Measurements from ENCODE around the gene ARHGAP18.

The ARHGAP18 gene

GRCh38 chr6:129608886-129609537, 101.0 kb downstream of the ARHGAP18 start:
- peaks cover 45% of the 10 kb centered on the region for H3K36me3 ChIP-seq (ENCODE audit: insufficient read depth, low read length)
- no peaks in the 10 kb centered on the region for H3K9me3 ChIP-seq (replicated peaks; ENCODE audit: low read length)
- H3K4me2 ChIP-seq (ENCODE audit: low read length), result no peak overlapping the region
- no peaks in the 10 kb centered on the region for H3K27me3 ChIP-seq (ENCODE audit: control insufficient read depth, insufficient read depth, low read length)
- H3K4me1 ChIP-seq (ENCODE audit: control insufficient read depth, insufficient read depth, low read length), result peaks cover 51% of the 10 kb centered on the region
- H3K4me3 ChIP-seq (ENCODE audit: low read length), result no peak overlapping the region
- no peak overlapping the region for H3K9ac ChIP-seq (ENCODE audit: low read depth, low read length)

- Histone ChIP-seq H3K4me2 (ENCODE audit: low read length) (peak overlapping the region; percentile 54), H3K36me3 (ENCODE audit: insufficient read depth, low read length) (peaks cover 54% of the 10 kb centered on the region), H3K4me3 (ENCODE audit: low read length) (peak overlapping the region; percentile 29), H3K4me1 (ENCODE audit: control insufficient read depth, insufficient read depth, low read length) (peaks cover 51% of the 10 kb centered on the region), H3K27me3 (ENCODE audit: control insufficient read depth, insufficient read depth, low read length) (no peaks in the 10 kb centered on the region), H3K9ac (ENCODE audit: low read depth, low read length) (peak overlapping the region; percentile 48), H3K9me3 (replicated peaks; ENCODE audit: low read length) (no peaks in the 10 kb centered on the region)
Observed at GRCh38 chr6:129607581-129608186, 102.3 kb downstream of the ARHGAP18 start.

GRCh38 chr6:129606664-129607063, 103.3 kb downstream of the ARHGAP18 start:
- no peak overlapping the region for H3K4me3 ChIP-seq (ENCODE audit: low read length)
- H3K4me1 ChIP-seq (ENCODE audit: control insufficient read depth, insufficient read depth, low read length), result peaks cover 51% of the 10 kb centered on the region
- H3K36me3 ChIP-seq (ENCODE audit: insufficient read depth, low read length), result peaks cover 50% of the 10 kb centered on the region
- H3K9me3 ChIP-seq (replicated peaks; ENCODE audit: low read length), result no peaks in the 10 kb centered on the region
- H3K27me3 ChIP-seq (ENCODE audit: control insufficient read depth, insufficient read depth, low read length), result no peaks in the 10 kb centered on the region
- peak overlapping the region; percentile 48 for H3K9ac ChIP-seq (ENCODE audit: low read depth, low read length)
- H3K4me2 ChIP-seq (ENCODE audit: low read length), result peak overlapping the region; percentile 29

GRCh38 chr6:129605967-129606366, 104.0 kb downstream of the ARHGAP18 start:
- Histone ChIP-seq H3K9me3 (replicated peaks; ENCODE audit: low read length) (no peaks in the 10 kb centered on the region), H3K4me3 (ENCODE audit: low read length) (no peak overlapping the region), H3K27me3 (ENCODE audit: control insufficient read depth, insufficient read depth, low read length) (no peaks in the 10 kb centered on the region), H3K36me3 (ENCODE audit: insufficient read depth, low read length) (peaks cover 50% of the 10 kb centered on the region), H3K9ac (ENCODE audit: low read depth, low read length) (no peak overlapping the region), H3K4me1 (ENCODE audit: control insufficient read depth, insufficient read depth, low read length) (peaks cover 51% of the 10 kb centered on the region), H3K4me2 (ENCODE audit: low read length) (no peak overlapping the region)

GRCh38 chr6:129605095-129605494, 104.9 kb downstream of the ARHGAP18 start:
- peaks cover 52% of the 10 kb centered on the region for H3K36me3 ChIP-seq (ENCODE audit: insufficient read depth, low read length)
- H3K4me3 ChIP-seq (ENCODE audit: low read length), result no peak overlapping the region
- H3K4me2 ChIP-seq (ENCODE audit: low read length), result no peak overlapping the region
- peaks cover 49% of the 10 kb centered on the region for H3K4me1 ChIP-seq (ENCODE audit: control insufficient read depth, insufficient read depth, low read length)
- H3K9me3 ChIP-seq (replicated peaks; ENCODE audit: low read length), result no peaks in the 10 kb centered on the region
- no peak overlapping the region for H3K9ac ChIP-seq (ENCODE audit: low read depth, low read length)
- no peaks in the 10 kb centered on the region for H3K27me3 ChIP-seq (ENCODE audit: control insufficient read depth, insufficient read depth, low read length)

GRCh38 chr6:129604321-129604720, 105.7 kb downstream of the ARHGAP18 start:
- Histone ChIP-seq H3K4me1 (ENCODE audit: control insufficient read depth, insufficient read depth, low read length) (peaks cover 41% of the 10 kb centered on the region), H3K27me3 (ENCODE audit: control insufficient read depth, insufficient read depth, low read length) (no peaks in the 10 kb centered on the region), H3K36me3 (ENCODE audit: insufficient read depth, low read length) (peaks cover 50% of the 10 kb centered on the region), H3K9me3 (replicated peaks; ENCODE audit: low read length) (no peaks in the 10 kb centered on the region), H3K4me2 (ENCODE audit: low read length) (no peak overlapping the region), H3K4me3 (ENCODE audit: low read length) (no peak overlapping the region), H3K9ac (ENCODE audit: low read depth, low read length) (no peak overlapping the region)

GRCh38 chr6:129603741-129604140, 106.2 kb downstream of the ARHGAP18 start:
- no peak overlapping the region for H3K4me3 ChIP-seq (ENCODE audit: low read length)
- peaks cover 37% of the 10 kb centered on the region for H3K4me1 ChIP-seq (ENCODE audit: control insufficient read depth, insufficient read depth, low read length)
- H3K9ac ChIP-seq (ENCODE audit: low read depth, low read length), result no peak overlapping the region
- no peaks in the 10 kb centered on the region for H3K9me3 ChIP-seq (replicated peaks; ENCODE audit: low read length)
- no peaks in the 10 kb centered on the region for H3K27me3 ChIP-seq (ENCODE audit: control insufficient read depth, insufficient read depth, low read length)
- H3K4me2 ChIP-seq (ENCODE audit: low read length), result no peak overlapping the region
- H3K36me3 ChIP-seq (ENCODE audit: insufficient read depth, low read length), result peaks cover 52% of the 10 kb centered on the region

- Histone ChIP-seq H3K27me3 (ENCODE audit: control insufficient read depth, insufficient read depth, low read length) (no peaks in the 10 kb centered on the region), H3K36me3 (ENCODE audit: insufficient read depth, low read length) (peaks cover 58% of the 10 kb centered on the region), H3K4me1 (ENCODE audit: control insufficient read depth, insufficient read depth, low read length) (peaks cover 19% of the 10 kb centered on the region), H3K9me3 (replicated peaks; ENCODE audit: low read length) (no peaks in the 10 kb centered on the region), H3K4me2 (ENCODE audit: low read length) (no peak overlapping the region), H3K9ac (ENCODE audit: low read depth, low read length) (no peak overlapping the region), H3K4me3 (ENCODE audit: low read length) (no peak overlapping the region)
Observed at GRCh38 chr6:129601323-129601722, 108.7 kb downstream of the ARHGAP18 start.

- H3K4me1 ChIP-seq (ENCODE audit: control insufficient read depth, insufficient read depth, low read length), result peaks cover 6% of the 10 kb centered on the region
- no peaks in the 10 kb centered on the region for H3K9me3 ChIP-seq (replicated peaks; ENCODE audit: low read length)
- peaks cover 59% of the 10 kb centered on the region for H3K36me3 ChIP-seq (ENCODE audit: insufficient read depth, low read length)
- H3K4me2 ChIP-seq (ENCODE audit: low read length), result no peak overlapping the region
- no peaks in the 10 kb centered on the region for H3K27me3 ChIP-seq (ENCODE audit: control insufficient read depth, insufficient read depth, low read length)
- H3K9ac ChIP-seq (ENCODE audit: low read depth, low read length), result no peak overlapping the region
- H3K4me3 ChIP-seq (ENCODE audit: low read length), result no peak overlapping the region
Observed at GRCh38 chr6:129599467-129599866, 110.5 kb downstream of the ARHGAP18 start.

- no peaks in the 10 kb centered on the region for H3K9me3 ChIP-seq (replicated peaks; ENCODE audit: low read length)
- H3K4me1 ChIP-seq (ENCODE audit: control insufficient read depth, insufficient read depth, low read length), result peaks cover 6% of the 10 kb centered on the region
- H3K4me2 ChIP-seq (ENCODE audit: low read length), result no peak overlapping the region
- peak overlapping the region; percentile 13 for H3K9ac ChIP-seq (ENCODE audit: low read depth, low read length)
- no peak overlapping the region for H3K4me3 ChIP-seq (ENCODE audit: low read length)
- H3K36me3 ChIP-seq (ENCODE audit: insufficient read depth, low read length), result peaks cover 59% of the 10 kb centered on the region
- H3K27me3 ChIP-seq (ENCODE audit: control insufficient read depth, insufficient read depth, low read length), result no peaks in the 10 kb centered on the region
Observed at GRCh38 chr6:129598244-129599187, 111.5 kb downstream of the ARHGAP18 start.

- no peak overlapping the region for H3K4me3 ChIP-seq (ENCODE audit: low read length)
- H3K4me1 ChIP-seq (ENCODE audit: control insufficient read depth, insufficient read depth, low read length), result peaks cover 6% of the 10 kb centered on the region
- peaks cover 64% of the 10 kb centered on the region for H3K36me3 ChIP-seq (ENCODE audit: insufficient read depth, low read length)
- H3K9me3 ChIP-seq (replicated peaks; ENCODE audit: low read length), result no peaks in the 10 kb centered on the region
- no peak overlapping the region for H3K4me2 ChIP-seq (ENCODE audit: low read length)
- H3K9ac ChIP-seq (ENCODE audit: low read depth, low read length), result no peak overlapping the region
- no peaks in the 10 kb centered on the region for H3K27me3 ChIP-seq (ENCODE audit: control insufficient read depth, insufficient read depth, low read length)
Observed at GRCh38 chr6:129597023-129597713, 112.8 kb downstream of the ARHGAP18 start.
